HEK293 (cell line): Measurements from ENCODE around the gene TRAF3.

Experiments used
- CTCF ChIA-PET: fragments of 350-600 bp; formaldehyde crosslinking; extraction: SDS; loops from one replicate; lab custom pipeline; 2021; ENCODE audit warnings: antibody characterized with exemption; lab: Yijun Ruan, JAX
- POLR2A ChIA-PET: fragments of 300-600 bp; formaldehyde crosslinking; extraction: SDS; loops from one replicate; lab custom pipeline; 2020; ENCODE audit warnings: antibody characterized with exemption, inconsistent platforms; lab: Yijun Ruan, JAX
- H3K27ac ChIP-seq: fragments of 200-500 bp; sonication (Bioruptor generic); 2 replicates; pipeline ENCODE4 v1.5.1; 2014; ENCODE audit warnings: low read depth, low read length, control low read depth, inconsistent platforms; ENCODE audit errors: extremely low read depth
- H3K36me3 ChIP-seq, 2 experiments: fragments of 200-500 bp in 1 of 2; sonication (Bioruptor generic) in 1 of 2; 1 replicate in 1 of 2; 2 replicates in 1 of 2; pipeline ENCODE4 v1.5.1; 2014 to 2017; ENCODE audit warnings: inconsistent platforms in 2 of 2, low read length in 2 of 2; ENCODE audit not compliant: control insufficient read depth in 2 of 2, insufficient read depth in 1 of 2
- H3K4me1 ChIP-seq: fragments of 200-500 bp; sonication (Bioruptor generic); 2 replicates; pipeline ENCODE4 v1.5.1; 2014; ENCODE audit warnings: mild to moderate bottlenecking, low read length, inconsistent platforms; ENCODE audit not compliant: control insufficient read depth, insufficient read depth
- H3K4me3 ChIP-seq: 2 replicates; pipeline ENCODE4 v1.5.1; 2011; ENCODE audit warnings: low read depth, mild to moderate bottlenecking, control low read depth, low read length, moderate library complexity
- H3K9me3 ChIP-seq: fragments of 200-500 bp; sonication (Bioruptor generic); 2 replicates; pipeline ENCODE4 v1.5.1; 2014; ENCODE audit warnings: low read depth, low read length, inconsistent platforms; ENCODE audit not compliant: control insufficient read depth, insufficient read depth
- KLF1 ChIP-seq: fragments of 450-650 bp; formaldehyde crosslinking; IDR thresholded peaks from 2 replicates; pipeline ENCODE4 v1.5.1; 2016; ENCODE audit warnings: missing biosample characterization, missing genetic modification characterization
- KLF8 ChIP-seq: fragments of 450-650 bp; formaldehyde crosslinking; IDR thresholded peaks from 2 replicates; pipeline ENCODE4 v1.5.1; 2016; ENCODE audit warnings: missing biosample characterization, missing genetic modification characterization
- OVOL3 ChIP-seq: fragments of 450-650 bp; formaldehyde crosslinking; IDR thresholded peaks from 2 replicates; pipeline ENCODE4 v1.5.1; 2016; ENCODE audit warnings: missing biosample characterization, missing genetic modification characterization
- PRDM4 ChIP-seq: fragments of 450-650 bp; formaldehyde crosslinking; IDR thresholded peaks from 2 replicates; pipeline ENCODE4 v1.5.1; 2017; ENCODE audit warnings: missing biosample characterization, missing genetic modification characterization
- SP2 ChIP-seq: fragments of 450-650 bp; formaldehyde crosslinking; IDR thresholded peaks from 2 replicates; pipeline ENCODE4 v1.5.1; 2016; ENCODE audit warnings: missing biosample characterization, missing genetic modification characterization
- TCF7L2 ChIP-seq: IDR thresholded peaks from 2 replicates; pipeline ENCODE4 v1.6.1; 2011; ENCODE audit warnings: low read depth, mild to moderate bottlenecking, inconsistent platforms, low read length, moderate library complexity, borderline replicate concordance
- ZBTB17 ChIP-seq: fragments of 450-650 bp; formaldehyde crosslinking; IDR thresholded peaks from 2 replicates; pipeline ENCODE4 v1.5.1; 2016; ENCODE audit warnings: missing biosample characterization, missing genetic modification characterization
- ZBTB20 ChIP-seq: fragments of 450-650 bp; formaldehyde crosslinking; IDR thresholded peaks from 2 replicates; pipeline ENCODE4 v1.5.1; 2016; ENCODE audit warnings: missing biosample characterization, missing genetic modification characterization
- ZBTB49 ChIP-seq: fragments of 450-650 bp; formaldehyde crosslinking; IDR thresholded peaks from 2 replicates; pipeline ENCODE4 v1.5.1; 2016; ENCODE audit warnings: missing biosample characterization, missing genetic modification characterization, low read depth
- ZBTB7A ChIP-seq: fragments of 450-650 bp; formaldehyde crosslinking; IDR thresholded peaks from 2 replicates; pipeline ENCODE4 v1.5.1; 2016; ENCODE audit warnings: low read depth, missing biosample characterization, missing genetic modification characterization
- ZNF148 ChIP-seq: fragments of 450-650 bp; formaldehyde crosslinking; IDR thresholded peaks from 2 replicates; pipeline ENCODE4 v1.5.0; 2017; ENCODE audit warnings: missing biosample characterization, missing genetic modification characterization, borderline replicate concordance
- ZNF157 ChIP-seq: fragments of 450-650 bp; formaldehyde crosslinking; IDR thresholded peaks from 2 replicates; pipeline ENCODE4 v1.5.1; 2016; ENCODE audit warnings: missing biosample characterization, missing genetic modification characterization
- ZNF202 ChIP-seq: fragments of 450-650 bp; formaldehyde crosslinking; IDR thresholded peaks from 2 replicates; pipeline ENCODE4 v1.5.1; 2016; ENCODE audit warnings: missing biosample characterization, missing genetic modification characterization, borderline replicate concordance
- ZNF211 ChIP-seq: fragments of 450-650 bp; formaldehyde crosslinking; IDR thresholded peaks from 2 replicates; pipeline ENCODE4 v1.5.1; 2016; ENCODE audit warnings: low read depth, missing biosample characterization, missing genetic modification characterization
- ZNF223 ChIP-seq: fragments of 450-650 bp; formaldehyde crosslinking; IDR thresholded peaks from 2 replicates; pipeline ENCODE4 v1.5.1; 2016; ENCODE audit warnings: missing biosample characterization, missing genetic modification characterization
- ZNF274 ChIP-seq, 2 experiments: fragments of 200-500 bp in 1 of 2; fragments of 450-650 bp in 1 of 2; sonication (Bioruptor generic) in 1 of 2; formaldehyde crosslinking in 1 of 2; IDR thresholded peaks; 2 replicates each; pipeline versions ENCODE4 v1.5.1 to v1.6.1; 2014 to 2016; ENCODE audit warnings: borderline replicate concordance in 1 of 2, inconsistent platforms in 1 of 2, low read length in 1 of 2, missing biosample characterization in 1 of 2, missing genetic modification characterization in 1 of 2
- ZNF354C ChIP-seq: fragments of 450-650 bp; formaldehyde crosslinking; IDR thresholded peaks from 2 replicates; pipeline ENCODE4 v1.5.1; 2016; ENCODE audit warnings: missing biosample characterization, missing genetic modification characterization, low read depth, borderline replicate concordance
- ZNF404 ChIP-seq: fragments of 450-650 bp; formaldehyde crosslinking; IDR thresholded peaks from 2 replicates; pipeline ENCODE4 v1.5.1; 2017; ENCODE audit warnings: missing biosample characterization, missing genetic modification characterization
- ZNF473 ChIP-seq: fragments of 450-650 bp; formaldehyde crosslinking; IDR thresholded peaks from 2 replicates; pipeline ENCODE4 v1.5.1; 2017; ENCODE audit warnings: missing biosample characterization, missing genetic modification characterization
- ZNF548 ChIP-seq: fragments of 450-650 bp; formaldehyde crosslinking; IDR thresholded peaks from 2 replicates; pipeline ENCODE4 v1.5.1; 2016; ENCODE audit warnings: missing biosample characterization, missing genetic modification characterization
- ZNF596 ChIP-seq: fragments of 450-650 bp; IDR thresholded peaks from 2 replicates; pipeline ENCODE4 v1.5.0; 2018; ENCODE audit warnings: missing biosample characterization, mild to moderate bottlenecking, missing genetic modification characterization, moderate library complexity
- ZNF660 ChIP-seq: fragments of 450-650 bp; IDR thresholded peaks from 2 replicates; pipeline ENCODE4 v1.5.1; 2018; ENCODE audit warnings: missing biosample characterization, mild to moderate bottlenecking, missing genetic modification characterization
- ZNF677 ChIP-seq: fragments of 450-650 bp; IDR thresholded peaks from 2 replicates; pipeline ENCODE4 v1.5.0; 2018; ENCODE audit warnings: missing biosample characterization, mild to moderate bottlenecking, missing genetic modification characterization, moderate library complexity
- ZNF776 ChIP-seq: fragments of 450-650 bp; formaldehyde crosslinking; IDR thresholded peaks from 2 replicates; pipeline ENCODE4 v1.5.0; 2017; ENCODE audit warnings: missing biosample characterization, missing genetic modification characterization, borderline replicate concordance
- ZNF777 ChIP-seq: fragments of 450-650 bp; formaldehyde crosslinking; IDR thresholded peaks from 2 replicates; pipeline ENCODE4 v1.5.1; 2017; ENCODE audit warnings: missing biosample characterization, missing genetic modification characterization, borderline replicate concordance
- ZSCAN16 ChIP-seq: fragments of 450-650 bp; formaldehyde crosslinking; IDR thresholded peaks from 2 replicates; pipeline ENCODE4 v1.5.1; 2016; ENCODE audit warnings: missing biosample characterization, missing genetic modification characterization

Gene TRAF3

GRCh38 chr14:102733326-102733725 is 43.9 kb upstream of the TRAF3 start:
- Histone ChIP-seq H3K4me1 (no peaks in the 10 kb centered on the region), H3K4me3 (no peak overlapping the region), H3K27ac (no peak overlapping the region), H3K36me3 (peaks cover 0 to 24% of the 10 kb centered on the region in 2 experiments; a peak in 1 of 3 replicates), H3K9me3 (no peaks in the 10 kb centered on the region)
- CTCF ChIA-PET, result no interaction called here
- TF ChIP-seq ZNF223 (tag by site-specific recombination), result no peak
- TF ChIP-seq ZNF157 (tag by site-specific recombination), result no peak
- TF ChIP-seq ZBTB20 (tag by site-specific recombination), result no peak
- no peak for TF ChIP-seq KLF1 (tag by site-specific recombination)
- TF ChIP-seq OVOL3, result no peak
- TF ChIP-seq SP2 (tag by site-specific recombination), result no peak
- TF ChIP-seq PRDM4 (tag by site-specific recombination), result no peak
- no peak for TF ChIP-seq ZNF211 (tag by site-specific recombination)
- no peak for TF ChIP-seq ZNF776
- no peak for TF ChIP-seq ZNF777 (tag by site-specific recombination)
- POLR2A ChIA-PET, result no interaction called here

GRCh38 chr14:102734436-102734835 is 42.8 kb upstream of the TRAF3 start:
- H3K36me3 ChIP-seq, result peaks cover 0 to 18% of the 10 kb centered on the region in 2 experiments; a peak in 1 of 3 replicates
- POLR2A ChIA-PET, result no interaction called here

GRCh38 chr14:102736956-102737355 is 40.3 kb upstream of the TRAF3 start:
- no peaks in the 10 kb centered on the region for H3K4me1 ChIP-seq
- POLR2A ChIA-PET, result no interaction called here
- no peak overlapping the region for H3K27ac ChIP-seq
- H3K4me3 ChIP-seq, result no peak overlapping the region
- H3K9me3 ChIP-seq, result no peaks in the 10 kb centered on the region
- H3K36me3 ChIP-seq, result peaks cover 0 to 12% of the 10 kb centered on the region in 2 experiments; a peak in 2 of 3 replicates
- CTCF ChIA-PET, result no interaction called here
- no peak for TF ChIP-seq ZNF274 (IDR thresholded peaks at IDR 0.05; ENCODE audit: low read length)
- TF ChIP-seq ZNF274 (tag by site-specific recombination; IDR thresholded peaks at IDR 0.05; ENCODE audit: borderline replicate concordance), result no peak
- no peak for TF ChIP-seq ZSCAN16 (tag by site-specific recombination)
- TF ChIP-seq TCF7L2, result no peak
- no peak for TF ChIP-seq ZNF473
- no peak for TF ChIP-seq ZNF202 (tag by site-specific recombination)
- TF ChIP-seq ZBTB17 (tag by site-specific recombination), result no peak
- TF ChIP-seq ZNF404 (tag by site-specific recombination), result no peak
- no peak for TF ChIP-seq KLF8 (tag by site-specific recombination)
- no peak for TF ChIP-seq ZBTB49 (tag by site-specific recombination)
- no peak for TF ChIP-seq ZNF548 (tag by site-specific recombination)

More at GRCh38 chr14:102734436-102734835, 42.8 kb upstream of the TRAF3 start:
- no peaks in the 10 kb centered on the region for H3K4me1 ChIP-seq
- no peak overlapping the region for H3K4me3 ChIP-seq
- TF ChIP-seq ZNF148 (tag by site-specific recombination) (no peak), ZNF202 (tag by site-specific recombination) (no peak), ZBTB7A (tag by site-specific recombination) (no peak), ZNF660 (tag by site-specific recombination) (no peak), ZNF677 (no peak), SP2 (tag by site-specific recombination) (no peak), ZNF596 (tag by site-specific recombination) (no peak), ZNF354C (tag by site-specific recombination) (no peak)
- no peaks in the 10 kb centered on the region for H3K9me3 ChIP-seq
- no peak overlapping the region for H3K27ac ChIP-seq
- CTCF ChIA-PET, result interaction anchor here (0.5 to 0.6 kb wide), 2 partner anchors 48 to 921 kb away, joined by 3 read pairs; no protein-coding TSS in a partner anchor
